NCI-H1694 treated with DMSO at 0.1 percent for 48 hours (cell line): ENCODE data around the gene HHAT.

Source experiments
- DNase-seq: peaks from one replicate; lab custom pipeline; 2025; lab: John Stamatoyannopoulos, UW

HHAT gene

DNA sequence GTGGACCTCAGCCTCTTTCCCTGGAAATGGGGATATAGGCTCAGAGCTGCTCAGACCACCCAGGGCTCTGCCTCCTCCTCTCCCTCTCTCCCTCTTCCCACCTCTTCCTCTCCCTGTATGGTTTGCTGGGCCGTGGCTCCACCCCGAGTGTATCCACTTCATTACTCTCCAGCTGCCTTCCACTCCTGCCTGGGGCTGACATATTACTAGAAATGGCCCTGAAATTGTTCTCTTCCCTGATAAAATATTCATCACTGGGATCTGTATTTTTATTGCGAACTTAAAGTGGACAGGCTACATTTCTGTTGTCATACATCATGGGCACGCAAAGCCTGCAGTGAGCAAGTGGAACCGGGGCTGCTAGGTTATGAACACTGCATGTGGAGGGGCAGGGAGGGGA lies 225.0 kb downstream of the HHAT start:
- no peak for DNase-seq

DNA sequence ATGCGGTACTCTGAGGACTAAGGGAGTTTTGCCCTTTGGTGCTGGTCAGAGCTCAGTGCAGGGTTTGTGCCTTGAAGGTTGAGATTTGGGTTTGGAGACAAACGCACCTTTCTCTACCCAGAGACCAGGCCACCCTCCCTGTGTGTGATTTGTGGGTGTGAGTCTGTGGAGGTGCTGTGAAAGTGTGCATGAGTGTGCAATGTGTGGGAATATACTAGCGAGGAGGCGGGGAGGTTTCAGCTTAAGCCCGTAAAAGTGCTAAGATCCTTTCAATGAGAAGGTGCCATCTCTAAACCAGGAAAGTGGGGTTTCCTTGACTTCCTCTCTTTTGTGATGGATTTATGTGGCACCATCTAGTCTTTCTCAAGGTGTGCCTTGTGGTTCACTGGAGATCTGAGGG lies 225.7 kb downstream of the HHAT start:
- DNase-seq = no peak

DNA sequence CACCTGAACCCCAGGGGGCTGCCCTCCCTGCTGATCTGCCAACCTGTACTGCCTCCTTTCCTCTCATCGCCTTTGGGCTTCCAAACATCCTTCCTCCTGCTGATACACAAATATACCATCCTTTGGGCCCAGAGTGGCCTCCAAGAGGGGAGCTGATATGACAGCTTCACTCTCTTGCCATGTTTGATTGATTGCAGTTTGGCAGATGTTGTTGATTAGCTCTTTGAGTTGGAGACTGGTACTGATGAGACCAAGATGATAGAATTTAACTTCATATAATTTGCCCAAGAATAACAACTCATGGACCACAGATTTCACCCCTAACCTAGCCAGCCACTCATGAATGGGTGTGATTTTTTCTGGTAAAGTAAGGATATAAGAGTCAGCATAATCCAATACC lies 227.8 kb downstream of the HHAT start:
- no peak for DNase-seq

GRCh38 chr1:210557426-210558077 lies 228.8 kb downstream of the HHAT start:
- no peak for DNase-seq

- no peak for DNase-seq
Observed at GRCh38 chr1:210558302-210558701, 229.6 kb downstream of the HHAT start.

DNA sequence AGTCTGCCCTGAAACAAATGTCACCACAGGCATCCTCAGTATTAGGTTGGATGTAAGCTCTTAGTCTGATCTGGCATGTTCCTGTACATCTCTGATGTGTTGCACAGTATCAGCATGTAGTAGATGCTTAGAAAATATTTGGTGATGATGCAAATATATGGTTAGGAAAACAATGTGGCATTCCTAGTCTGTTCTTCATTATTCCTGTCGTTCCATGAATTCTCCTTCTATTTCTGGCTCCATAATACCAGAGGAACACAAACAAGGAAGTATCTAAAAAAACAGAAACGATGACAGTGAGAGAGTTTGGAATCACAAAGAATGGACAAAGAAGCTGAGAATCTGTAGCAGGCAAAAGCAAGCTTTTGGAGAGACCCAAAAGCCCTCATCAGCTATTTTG lies 236.6 kb downstream of the HHAT start:
- no peak for DNase-seq

DNA sequence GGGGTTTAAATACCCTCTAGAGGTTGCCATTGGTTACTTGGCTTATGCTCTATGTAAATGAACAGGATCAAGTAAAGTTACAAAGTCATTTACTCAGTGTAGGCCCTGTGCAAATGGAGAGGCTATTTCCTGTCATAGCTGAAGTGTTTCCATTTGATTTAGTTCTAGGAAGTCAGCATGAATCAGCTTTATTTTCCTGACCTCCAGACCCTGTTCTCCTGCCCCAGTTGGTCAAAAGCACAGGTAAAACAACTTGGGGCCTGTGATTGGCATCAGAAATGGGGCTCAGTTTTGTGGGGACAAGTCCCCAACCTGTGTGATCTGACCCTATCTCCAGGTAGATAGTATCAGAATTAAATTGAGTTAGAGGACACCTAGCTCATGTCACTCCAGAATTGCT lies 239.9 kb downstream of the HHAT start:
- no peak for DNase-seq

DNA sequence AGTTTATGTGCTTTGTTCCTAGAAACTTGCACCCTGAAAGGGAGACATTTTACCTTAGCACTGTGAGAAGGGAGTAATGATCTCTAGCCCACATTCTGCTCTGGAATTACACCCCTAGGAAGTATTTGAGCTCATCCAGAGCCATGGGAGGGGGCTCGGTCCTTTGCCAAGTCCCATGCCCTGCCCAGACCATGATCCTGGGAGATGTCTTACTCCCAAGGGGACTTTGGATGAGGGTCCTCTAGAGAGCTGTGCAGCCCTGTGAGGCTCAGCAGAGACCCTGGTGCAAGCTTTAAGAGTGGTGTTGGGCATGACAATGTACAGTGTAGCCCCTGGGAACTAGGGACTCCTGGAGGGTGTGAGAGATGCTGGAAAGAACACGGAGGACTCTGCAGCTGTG lies 241.4 kb downstream of the HHAT start:
- no peak for DNase-seq

DNA sequence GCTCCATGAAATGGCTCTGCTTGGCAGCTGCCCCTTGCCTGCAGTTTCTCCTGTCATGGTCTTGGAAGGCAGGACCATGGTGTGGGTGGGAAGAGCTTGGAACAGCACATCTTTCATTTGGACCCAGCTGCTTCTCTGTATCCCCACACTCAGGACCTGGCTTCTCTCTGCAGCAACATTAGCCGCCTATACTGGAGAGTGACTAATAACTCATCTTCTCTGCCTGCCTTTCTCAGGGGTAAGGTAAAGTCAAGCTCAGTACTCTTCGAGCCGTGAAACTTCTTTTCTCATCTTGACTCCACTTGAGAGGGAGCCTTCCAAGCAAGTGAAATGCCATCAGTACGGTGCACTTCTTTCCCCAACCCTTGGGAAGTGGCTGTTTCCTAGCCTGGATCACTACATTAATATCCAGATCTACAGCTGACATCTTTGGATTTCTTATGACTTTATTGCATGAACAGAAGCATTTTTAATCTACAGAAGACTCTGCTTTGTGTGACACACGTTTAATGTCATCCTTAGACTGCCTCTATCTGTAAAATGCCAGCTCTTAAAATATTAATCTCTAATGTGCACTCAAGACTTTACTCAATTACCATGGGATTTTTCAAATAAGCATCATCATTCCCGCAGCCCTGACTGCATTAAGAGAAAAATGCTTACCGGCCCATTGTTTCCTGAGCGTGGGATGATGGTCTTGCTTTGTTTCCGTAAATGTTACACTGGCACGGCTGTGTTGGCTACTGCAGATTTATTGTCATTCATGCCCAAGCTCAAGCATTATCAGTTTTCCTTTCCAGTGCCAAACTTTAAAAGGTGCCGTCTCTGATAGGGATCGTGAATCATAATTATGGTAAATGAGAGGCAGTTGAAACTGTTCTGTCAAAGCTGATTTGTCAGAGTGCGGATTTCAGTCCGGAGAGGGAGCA lies 242.9 kb downstream of the HHAT start:
- DNase-seq = no peak

- DNase-seq = no peak
Observed at GRCh38 chr1:210573141-210573540, 244.4 kb downstream of the HHAT start.

DNA sequence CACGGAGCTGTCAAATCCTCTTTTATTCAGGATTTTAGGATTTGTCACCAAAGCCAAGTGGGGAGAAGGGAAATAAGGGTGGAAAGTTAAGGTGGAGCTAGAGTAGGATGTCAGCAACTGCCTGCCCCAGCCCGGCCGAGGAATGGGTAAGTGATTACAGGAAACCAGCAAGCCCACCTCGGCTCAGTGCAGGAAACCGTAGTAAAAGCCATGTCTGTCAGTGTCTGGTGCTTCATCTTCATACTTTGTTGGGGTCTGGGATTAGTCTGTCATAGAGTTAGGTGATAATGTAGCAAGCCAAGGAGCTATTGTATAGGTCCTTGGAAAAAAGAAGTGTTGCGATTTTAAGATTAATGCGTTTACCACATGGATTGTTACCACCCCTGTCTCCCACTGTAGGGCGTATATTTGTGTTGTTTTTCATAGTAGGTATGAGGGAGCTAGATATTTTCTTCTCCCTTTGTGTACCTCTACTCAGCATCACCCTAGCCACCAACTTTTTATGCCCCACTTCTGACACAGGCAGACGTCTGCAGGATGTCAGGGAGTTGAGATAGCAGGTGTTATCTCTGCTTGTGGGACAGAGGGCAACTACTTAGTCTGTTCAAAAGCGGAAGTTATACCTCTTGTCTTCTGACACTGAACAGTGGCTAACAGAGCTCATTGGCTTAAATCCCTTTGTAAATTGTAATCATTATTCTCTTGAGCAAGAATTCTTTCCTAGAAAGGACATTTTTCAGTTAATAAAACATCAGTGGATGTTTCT lies 253.7 kb downstream of the HHAT start:
- DNase-seq = no peak

DNA sequence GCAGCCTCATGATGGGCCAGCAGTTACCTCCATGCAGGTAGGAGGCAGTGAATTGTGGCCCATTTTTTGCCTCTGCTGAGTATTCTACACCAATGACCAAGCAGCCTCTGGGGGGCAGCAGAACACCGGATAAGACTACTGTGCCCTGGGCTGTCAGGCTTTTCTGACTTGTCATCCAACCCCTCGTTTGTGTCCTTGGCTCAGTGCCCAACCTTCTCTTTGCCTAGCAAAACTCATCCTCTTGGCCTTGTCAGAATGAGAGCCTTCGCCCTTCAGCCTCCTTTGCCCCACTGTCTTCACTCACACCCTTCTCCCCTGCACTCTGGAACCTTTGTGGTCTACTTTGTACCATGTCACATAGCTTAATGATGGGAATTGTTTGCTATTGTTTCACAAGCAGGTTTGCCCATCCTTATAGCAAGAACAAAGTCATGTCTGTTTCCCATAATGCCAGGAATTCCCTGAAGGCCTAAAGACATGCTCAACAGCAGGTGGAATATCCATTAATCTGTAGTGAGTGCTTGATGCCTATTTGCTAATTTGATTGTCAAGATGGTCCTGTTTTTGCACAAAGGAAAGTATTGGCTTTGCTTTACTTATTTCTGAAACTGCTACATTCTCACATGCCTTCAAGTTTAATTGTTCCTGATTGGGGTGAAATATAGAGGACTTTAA lies 255.9 kb downstream of the HHAT start:
- peak; percentile 96 for DNase-seq

DNA sequence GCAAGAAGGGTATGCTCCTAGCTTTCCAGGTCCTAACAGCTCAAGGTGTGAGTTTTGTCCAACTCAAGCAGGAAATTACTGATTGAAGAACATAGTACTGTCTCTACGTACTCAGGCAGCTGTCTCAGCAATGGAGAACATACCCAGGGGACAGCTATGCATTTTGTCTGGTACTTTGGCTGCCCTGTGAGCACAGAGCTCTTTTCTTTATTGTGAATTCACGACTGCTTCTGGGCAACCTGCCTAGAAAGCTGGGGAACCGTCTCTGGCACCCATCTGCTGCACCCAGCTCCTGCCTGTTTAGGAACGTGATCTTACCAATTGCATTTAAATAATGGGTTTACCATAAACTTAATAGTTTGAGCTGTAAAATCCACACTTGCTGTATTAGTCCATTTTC lies 258.1 kb downstream of the HHAT start:
- DNase-seq = peak; percentile 91

DNA sequence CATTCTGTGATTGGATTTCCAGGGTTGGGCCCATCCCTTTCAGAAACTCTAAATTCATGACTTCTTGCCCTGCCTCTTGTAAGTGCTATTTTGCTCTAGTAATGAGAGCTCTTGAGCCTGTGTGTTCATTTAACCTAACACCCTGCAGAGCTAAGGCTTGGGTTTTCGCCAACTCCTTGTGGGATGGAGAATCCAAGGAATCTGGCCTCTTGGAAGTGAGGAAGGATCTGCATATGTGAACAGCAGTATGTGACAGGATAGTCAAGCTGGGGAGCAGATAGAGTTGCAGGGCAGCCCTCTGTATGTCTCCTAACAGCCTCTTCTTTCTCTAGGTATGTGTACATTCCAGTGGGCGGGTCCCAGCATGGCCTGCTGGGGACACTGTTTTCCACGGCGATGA lies 258.9 kb downstream of the HHAT start:
- DNase-seq = no peak

DNA sequence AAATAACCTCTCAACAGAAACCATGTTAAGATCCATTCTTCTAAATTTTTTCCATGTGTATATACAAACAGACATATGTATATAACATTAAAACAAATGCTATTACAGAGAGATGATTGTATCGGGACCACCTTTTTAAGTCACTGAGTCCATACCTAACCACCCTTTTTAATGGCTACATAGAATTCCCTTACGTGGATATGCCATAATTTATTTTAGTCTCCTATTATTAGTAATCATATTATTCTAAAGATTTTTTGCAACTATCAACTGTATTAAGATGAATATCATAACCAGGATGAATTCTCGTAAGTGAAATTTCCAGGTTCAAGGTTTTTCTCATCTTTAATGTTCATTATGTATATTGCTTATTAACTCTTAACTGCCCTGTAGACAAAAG lies 259.7 kb downstream of the HHAT start:
- no peak for DNase-seq

GRCh38 chr1:210588946-210589345 lies 260.2 kb downstream of the HHAT start:
- no peak for DNase-seq

GRCh38 chr1:210591214-210591613 lies 262.5 kb downstream of the HHAT start:
- no peak for DNase-seq

- DNase-seq = no peak
Observed at GRCh38 chr1:210594605-210595004, 265.9 kb downstream of the HHAT start.

DNA sequence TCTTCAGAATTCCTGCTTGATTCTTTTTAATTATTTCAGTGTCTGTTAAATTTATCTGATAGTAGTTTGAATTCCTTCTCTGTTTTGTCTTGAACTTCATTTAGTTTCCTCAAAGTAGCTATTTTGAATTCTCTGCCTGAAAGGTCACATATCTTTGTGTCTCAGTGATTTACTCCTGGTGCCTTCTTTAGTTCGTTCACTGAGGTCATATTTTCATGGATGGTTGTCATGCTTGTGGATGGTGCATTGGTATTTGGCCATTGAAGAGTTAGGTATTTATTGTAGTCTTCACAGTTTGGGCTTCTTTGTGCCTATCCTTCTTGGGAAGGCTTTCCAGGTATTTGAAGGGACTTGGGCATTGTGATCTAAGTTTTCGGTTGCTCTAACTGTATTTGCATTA lies 267.9 kb downstream of the HHAT start:
- DNase-seq = no peak

- DNase-seq = no peak
Observed at GRCh38 chr1:210597555-210598134, 268.9 kb downstream of the HHAT start.

- DNase-seq = no peak
Observed at GRCh38 chr1:210598135-210598652, 269.5 kb downstream of the HHAT start.
